Activated naive CD8-positive, alpha-beta T cell (primary cell): Measurements from ENCODE around the gene OR6S1.
"Not testable (repeated sequence)": the region's sequence is repeated elsewhere in the genome, so short reads cannot be mapped to it uniquely, and the experiment has no call there.

Experiments
- H3K27ac Mint-ChIP-seq: one replicate; pipeline ENCODE4 v1.8.0; 2021; ENCODE audit warnings: mixed read lengths
- H3K27me3 Mint-ChIP-seq: one replicate; pipeline ENCODE4 v1.8.0; 2021; ENCODE audit warnings: mixed read lengths
- H3K36me3 Mint-ChIP-seq: one replicate; pipeline ENCODE4 v1.8.0; 2021; ENCODE audit warnings: mixed read lengths
- H3K4me1 Mint-ChIP-seq: one replicate; pipeline ENCODE4 v1.8.0; 2021; ENCODE audit warnings: low read depth, mixed read lengths
- H3K4me3 Mint-ChIP-seq: one replicate; pipeline ENCODE4 v1.8.0; 2021; ENCODE audit warnings: mild to moderate bottlenecking, mixed read lengths
- H3K9me3 Mint-ChIP-seq: one replicate; pipeline ENCODE4 v1.8.0; 2021; ENCODE audit warnings: low read depth, mixed read lengths

OR6S1 gene

DNA sequence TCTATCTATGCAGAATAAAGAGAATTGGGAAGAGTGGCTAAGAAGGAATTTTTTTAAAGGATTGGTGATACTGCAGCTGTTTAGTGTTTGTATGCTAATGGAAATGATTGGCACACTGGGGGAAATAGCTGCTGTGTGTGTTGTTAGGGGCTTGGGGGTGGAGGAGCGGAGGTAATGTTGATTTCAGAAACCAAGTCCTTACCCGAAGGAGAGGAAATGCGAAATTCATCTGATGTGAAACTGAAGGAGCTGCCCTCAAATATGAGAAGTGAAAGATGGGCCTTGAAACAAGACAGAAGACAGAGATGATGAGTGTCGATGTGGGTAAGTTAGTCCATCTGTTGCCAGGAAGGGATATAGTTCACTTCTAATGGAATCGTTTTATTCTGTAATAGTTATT, 29.1 kb downstream of the OR6S1 start:
- Mint-ChIP-seq H3K27ac (no peak overlapping the region), H3K4me1 (peaks cover 1% of the 10 kb centered on the region), H3K27me3 (no peaks in the 10 kb centered on the region), H3K36me3 (no peaks in the 10 kb centered on the region), H3K4me3 (no peak overlapping the region), H3K9me3 (no peaks in the 10 kb centered on the region)

DNA sequence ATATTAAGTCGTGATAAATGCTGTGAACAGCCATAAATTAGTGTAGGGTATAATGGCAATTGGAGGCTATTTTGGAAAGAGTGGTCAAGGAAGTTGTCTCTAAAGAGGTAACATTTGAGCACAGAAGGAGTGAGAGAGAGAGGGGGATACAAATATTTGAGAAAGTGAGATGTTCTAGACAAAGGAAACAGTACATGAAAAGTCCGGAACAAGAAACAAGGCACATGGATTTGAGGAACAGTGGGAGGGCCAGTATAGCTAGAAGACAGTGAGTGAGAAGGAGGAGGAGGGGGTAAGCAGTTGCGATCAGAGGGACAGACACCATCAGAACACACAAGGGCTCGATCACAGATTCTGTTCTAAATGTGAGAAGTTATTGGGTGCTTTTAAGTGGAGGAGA, 30.2 kb downstream of the OR6S1 start:
- Mint-ChIP-seq H3K27ac (no peak overlapping the region), H3K27me3 (no peaks in the 10 kb centered on the region), H3K36me3 (no peaks in the 10 kb centered on the region), H3K4me1 (peaks cover 1% of the 10 kb centered on the region), H3K4me3 (no peak overlapping the region), H3K9me3 (no peaks in the 10 kb centered on the region)

DNA sequence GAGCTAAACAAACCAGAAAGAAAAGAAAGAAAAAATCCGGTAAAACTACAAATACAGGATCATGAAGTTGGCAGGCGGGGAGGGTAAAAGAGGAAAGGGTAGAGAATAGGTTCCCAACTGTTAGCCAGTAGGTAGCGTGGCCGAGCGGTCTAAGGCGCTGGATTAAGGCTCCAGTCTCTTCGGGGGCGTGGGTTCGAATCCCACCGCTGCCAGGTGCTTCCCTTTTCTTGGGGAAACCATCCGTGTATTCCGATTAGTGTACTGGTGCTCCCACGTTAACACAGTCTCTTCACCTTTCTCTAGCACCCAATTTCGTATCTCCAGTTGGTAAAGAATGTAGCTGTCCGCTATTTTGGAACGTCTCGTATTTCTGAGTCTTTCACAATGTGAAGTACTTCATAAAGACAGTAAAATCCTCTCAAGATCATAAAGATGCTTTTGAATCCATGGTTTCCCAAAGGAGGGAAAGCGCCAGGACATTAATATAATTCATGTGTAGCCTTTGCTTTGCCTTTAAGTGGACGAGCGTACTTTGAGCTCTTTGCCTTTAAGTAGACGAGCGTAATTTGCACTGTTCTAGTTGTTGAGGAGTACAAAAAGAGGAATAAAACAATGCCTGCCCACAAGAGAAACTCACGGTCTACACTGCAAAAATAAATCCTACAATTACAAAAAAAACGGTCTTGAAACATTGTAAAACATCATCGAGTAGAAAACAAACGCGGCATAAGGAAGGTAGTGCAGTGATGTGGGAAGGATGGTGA, 31.3 kb downstream of the OR6S1 start:
- no peaks in the 10 kb centered on the region for H3K36me3 Mint-ChIP-seq
- no peak overlapping the region for H3K27ac Mint-ChIP-seq
- H3K27me3 Mint-ChIP-seq: no peaks in the 10 kb centered on the region
- H3K9me3 Mint-ChIP-seq: no peaks in the 10 kb centered on the region
- no peak overlapping the region for H3K4me3 Mint-ChIP-seq
- H3K4me1 Mint-ChIP-seq: no peaks in the 10 kb centered on the region

DNA sequence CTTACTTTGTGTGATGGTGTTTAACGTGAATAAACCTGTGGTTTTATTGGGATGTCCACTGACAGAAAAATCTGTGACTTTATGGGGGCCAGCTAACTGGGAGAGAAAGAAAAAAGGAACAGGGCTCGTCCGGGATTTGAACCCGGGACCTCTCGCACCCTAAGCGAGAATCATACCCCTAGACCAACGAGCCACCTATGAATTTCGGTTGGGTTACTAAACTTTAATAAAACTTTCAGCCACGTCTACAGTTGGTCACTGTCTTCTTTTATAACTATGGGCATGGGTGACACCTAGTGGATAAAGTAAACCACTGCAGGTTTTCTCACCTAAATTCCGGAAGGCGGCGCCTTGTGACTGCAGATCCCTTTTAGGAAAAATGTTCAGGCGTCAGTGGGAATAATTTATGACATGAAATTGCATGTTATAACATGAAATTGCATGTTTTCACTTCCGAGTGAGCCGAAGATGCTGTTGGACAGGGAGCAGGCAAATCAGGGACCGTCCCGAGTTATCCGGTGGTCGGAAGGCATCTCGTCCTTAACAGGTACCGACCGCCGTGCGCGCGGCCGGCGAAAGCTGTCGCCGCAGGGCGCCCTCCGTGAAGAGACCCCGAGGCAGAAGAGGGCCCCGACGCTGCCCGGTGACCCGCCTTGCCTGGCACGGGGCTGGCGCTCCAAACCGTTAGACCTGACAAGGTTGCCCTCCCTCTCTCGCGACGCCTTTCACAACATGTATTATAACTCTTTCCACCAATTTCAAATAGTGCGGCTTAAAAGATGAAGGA, 32.1 kb downstream of the OR6S1 start:
- no peak overlapping the region for H3K4me3 Mint-ChIP-seq
- no peaks in the 10 kb centered on the region for H3K9me3 Mint-ChIP-seq
- no peaks in the 10 kb centered on the region for H3K36me3 Mint-ChIP-seq
- H3K4me1 Mint-ChIP-seq: no peaks in the 10 kb centered on the region
- H3K27me3 Mint-ChIP-seq: no peaks in the 10 kb centered on the region
- H3K27ac Mint-ChIP-seq: no peak overlapping the region

DNA sequence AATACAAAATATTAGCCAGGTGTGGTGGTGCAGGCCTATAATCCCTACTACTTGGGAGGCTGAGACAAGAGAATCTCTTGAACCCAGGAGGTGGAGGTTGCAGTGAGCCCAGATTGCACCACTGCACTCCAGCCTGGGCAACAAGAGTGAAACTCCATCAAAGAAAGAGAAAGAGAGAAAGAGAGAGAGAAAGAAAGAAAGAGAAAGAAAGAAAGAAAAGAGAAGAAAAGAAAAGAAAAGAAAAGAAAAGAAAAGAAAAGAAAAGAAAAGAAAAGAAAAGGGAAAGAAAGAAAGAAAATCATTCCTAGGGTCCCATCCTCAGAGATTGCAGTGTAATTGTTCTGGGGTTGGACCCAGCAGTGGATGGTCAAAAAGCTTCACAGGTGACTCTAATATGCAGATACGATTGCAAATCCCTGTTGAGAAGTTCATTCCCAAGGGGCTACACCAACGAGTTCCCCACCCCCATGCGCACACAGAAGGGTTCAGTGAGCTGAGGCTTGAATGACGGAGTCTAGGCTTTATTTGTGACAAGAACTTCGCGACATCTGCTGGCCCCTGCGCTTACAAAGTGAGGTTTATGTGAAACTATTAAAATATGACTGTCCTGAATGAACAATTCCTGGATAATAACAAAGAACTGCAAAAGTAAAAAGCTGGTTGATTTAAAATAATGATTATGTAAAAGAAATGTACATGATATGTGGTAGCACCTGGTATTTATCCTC, 32.9 kb downstream of the OR6S1 start:
- Mint-ChIP-seq H3K27me3 (no peaks in the 10 kb centered on the region), H3K9me3 (no peaks in the 10 kb centered on the region), H3K4me1 (no peaks in the 10 kb centered on the region), H3K4me3 (no peak overlapping the region), H3K36me3 (no peaks in the 10 kb centered on the region), H3K27ac (no peak overlapping the region)

DNA sequence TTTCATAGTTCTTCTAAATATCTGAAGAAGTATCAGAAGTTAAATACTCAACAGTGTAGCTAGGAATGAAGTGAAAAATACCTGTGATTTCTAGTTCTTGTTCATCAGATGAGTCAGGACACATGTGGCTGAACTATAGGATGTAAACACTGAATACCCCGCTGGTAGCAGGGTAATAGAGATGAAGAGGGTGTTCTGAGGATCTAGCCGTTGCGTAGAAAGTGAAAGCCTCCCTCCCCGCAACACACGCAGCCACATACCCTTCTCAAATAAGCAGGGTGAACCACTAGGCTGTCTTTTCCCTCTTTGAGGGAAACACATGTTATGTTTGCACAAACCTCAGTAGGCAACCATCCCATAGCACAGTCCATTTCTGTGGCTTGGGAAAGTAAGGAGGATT, 33.9 kb downstream of the OR6S1 start:
- Mint-ChIP-seq H3K4me1 (no peaks in the 10 kb centered on the region), H3K9me3 (no peaks in the 10 kb centered on the region), H3K27me3 (no peaks in the 10 kb centered on the region), H3K36me3 (no peaks in the 10 kb centered on the region), H3K27ac (no peak overlapping the region), H3K4me3 (no peak overlapping the region)

DNA sequence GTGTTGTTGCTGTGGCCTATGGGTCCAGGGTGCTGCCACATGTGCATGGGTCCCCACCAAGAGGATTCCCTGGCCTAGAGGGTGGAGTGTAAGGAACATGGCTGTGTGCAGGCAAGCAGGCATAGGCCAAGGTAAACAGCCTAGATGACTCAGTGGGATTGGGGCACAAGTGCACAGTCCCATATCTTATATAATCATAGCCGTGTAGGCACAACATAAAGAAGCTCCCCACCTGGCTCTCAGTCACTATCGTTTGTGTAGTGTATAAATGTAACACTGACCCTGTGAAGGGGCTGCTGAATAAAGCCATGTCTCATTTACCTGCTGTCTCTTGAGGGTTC, 34.6 kb downstream of the OR6S1 start:
- no peak overlapping the region for H3K27ac Mint-ChIP-seq
- no peaks in the 10 kb centered on the region for H3K9me3 Mint-ChIP-seq
- no peak overlapping the region for H3K4me3 Mint-ChIP-seq
- no peaks in the 10 kb centered on the region for H3K27me3 Mint-ChIP-seq
- H3K4me1 Mint-ChIP-seq: no peaks in the 10 kb centered on the region
- H3K36me3 Mint-ChIP-seq: no peaks in the 10 kb centered on the region

DNA sequence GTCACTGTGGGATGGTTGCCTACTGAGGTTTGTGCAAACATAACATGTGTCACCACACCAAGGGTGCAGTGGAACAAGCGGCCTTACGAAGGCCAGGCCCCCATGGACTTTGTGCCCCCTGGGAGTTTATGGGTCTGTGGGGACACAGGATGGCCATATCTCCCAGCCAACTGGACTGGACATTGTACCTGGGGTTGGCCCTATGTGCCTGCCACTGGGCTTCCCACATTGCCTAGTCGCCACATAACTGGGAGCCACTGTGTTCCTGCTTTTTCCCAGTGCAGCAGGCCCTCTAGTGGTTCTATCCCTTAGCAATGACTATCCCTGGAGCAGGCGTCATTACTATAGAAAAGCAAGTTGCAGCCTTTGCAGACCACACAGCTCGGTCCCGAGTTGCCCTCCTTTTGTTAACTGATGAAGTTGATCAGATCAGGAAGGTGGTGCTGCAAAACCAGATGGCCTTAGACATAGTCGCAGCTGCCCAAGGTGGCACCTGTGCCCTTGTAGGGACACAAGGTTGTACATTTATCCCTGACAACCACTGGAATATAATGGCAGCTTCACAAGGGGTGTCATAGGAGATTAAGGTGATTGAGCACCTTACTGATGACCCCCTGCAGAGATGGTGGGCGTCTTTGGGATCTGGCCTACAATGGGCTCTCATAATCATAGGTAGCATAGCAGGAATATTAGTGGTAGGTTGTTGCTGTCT, 35.1 kb downstream of the OR6S1 start:
- H3K36me3 Mint-ChIP-seq: no peaks in the 10 kb centered on the region
- H3K4me3 Mint-ChIP-seq: no peak overlapping the region
- no peaks in the 10 kb centered on the region for H3K4me1 Mint-ChIP-seq
- H3K27ac Mint-ChIP-seq: no peak overlapping the region
- H3K9me3 Mint-ChIP-seq: no peaks in the 10 kb centered on the region
- no peaks in the 10 kb centered on the region for H3K27me3 Mint-ChIP-seq

DNA sequence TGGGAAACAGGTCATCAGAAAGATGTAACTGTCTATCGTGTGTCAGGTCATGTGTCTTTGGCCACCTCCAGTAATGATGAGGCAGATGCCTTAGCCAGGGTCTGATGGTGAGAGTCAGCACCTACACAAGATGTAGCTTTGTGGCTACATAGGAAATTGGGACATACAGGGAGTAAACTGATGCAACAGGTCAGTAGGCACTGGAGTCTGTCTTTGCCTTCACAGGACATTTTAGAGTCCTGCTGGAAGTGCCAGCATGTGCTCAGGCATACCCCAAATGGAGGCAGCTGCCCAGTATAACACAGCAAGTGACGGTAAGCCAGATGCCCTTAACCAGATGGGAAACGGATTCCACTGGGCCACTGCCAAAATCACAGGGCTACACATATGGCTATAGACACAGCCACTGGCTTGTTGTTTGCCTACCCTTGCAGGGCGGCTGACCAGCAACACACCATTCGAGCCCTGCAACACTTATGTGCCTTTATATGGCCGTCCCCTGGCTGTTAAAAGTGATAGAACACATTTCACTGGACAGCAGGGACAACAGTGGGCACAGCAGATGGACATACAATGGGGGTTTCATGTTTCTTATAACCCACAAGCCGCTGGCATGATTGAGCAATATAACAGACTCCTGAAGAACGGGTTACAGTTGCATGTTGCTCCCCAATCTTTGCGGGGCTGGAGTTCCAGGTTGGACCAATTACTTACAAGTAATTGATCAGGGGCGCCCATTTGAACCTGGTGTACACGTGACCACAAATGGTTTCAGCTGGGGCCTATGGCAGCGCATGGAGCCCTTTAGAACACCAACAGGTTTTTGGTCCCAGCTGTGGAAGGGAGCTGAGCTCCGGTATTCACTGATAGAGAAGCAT, 37.4 kb downstream of the OR6S1 start:
- no peaks in the 10 kb centered on the region for H3K9me3 Mint-ChIP-seq
- H3K4me3 Mint-ChIP-seq: no peak overlapping the region
- no peaks in the 10 kb centered on the region for H3K36me3 Mint-ChIP-seq
- no peak overlapping the region for H3K27ac Mint-ChIP-seq
- H3K4me1 Mint-ChIP-seq: no peaks in the 10 kb centered on the region
- H3K27me3 Mint-ChIP-seq: no peaks in the 10 kb centered on the region

DNA sequence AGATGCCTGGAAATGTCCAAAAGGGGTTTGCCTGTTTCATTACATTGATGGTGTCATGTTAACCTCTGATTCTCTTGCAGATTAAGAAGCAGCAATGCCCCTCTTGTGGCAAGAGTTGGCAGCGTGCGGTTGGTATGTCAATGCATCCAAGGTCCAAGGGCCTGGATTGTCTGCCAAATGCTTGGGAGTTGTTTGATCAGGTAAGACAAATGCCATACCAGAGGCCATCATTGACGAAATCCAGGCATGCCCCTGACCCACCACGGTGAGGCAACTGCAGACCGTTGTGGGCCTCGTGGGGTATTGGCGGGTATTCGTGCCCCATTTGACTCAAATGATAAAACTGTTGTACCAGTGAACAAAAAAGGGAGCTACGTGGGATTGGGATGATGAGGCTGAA, 38.9 kb downstream of the OR6S1 start:
- Mint-ChIP-seq H3K27ac (no peak overlapping the region), H3K36me3 (no peaks in the 10 kb centered on the region), H3K27me3 (no peaks in the 10 kb centered on the region), H3K9me3 (no peaks in the 10 kb centered on the region), H3K4me1 (no peaks in the 10 kb centered on the region), H3K4me3 (no peak overlapping the region)

DNA sequence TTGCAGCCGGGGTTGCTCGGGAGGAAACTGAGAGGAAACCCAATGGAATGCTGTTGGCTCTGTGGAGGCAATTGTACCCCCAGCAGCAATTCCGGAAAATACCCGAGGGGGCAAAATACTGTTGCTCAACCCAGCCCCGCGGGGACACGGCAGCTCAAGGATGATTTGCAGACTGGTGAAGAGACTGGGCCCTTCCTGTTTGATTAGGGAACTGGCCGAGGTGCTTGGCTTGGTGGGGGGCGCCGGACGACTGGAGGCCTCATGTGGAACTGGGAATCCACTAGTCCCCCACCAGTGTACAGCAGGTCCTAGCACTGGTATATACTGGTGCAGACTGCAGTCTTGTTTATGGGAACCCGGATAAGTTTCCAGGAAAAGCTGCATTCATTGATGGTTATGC, 40.0 kb downstream of the OR6S1 start:
- Mint-ChIP-seq H3K36me3 (no peaks in the 10 kb centered on the region), H3K4me3 (no peak overlapping the region), H3K9me3 (no peaks in the 10 kb centered on the region), H3K4me1 (no peaks in the 10 kb centered on the region), H3K27me3 (no peaks in the 10 kb centered on the region), H3K27ac (no peak overlapping the region)

DNA sequence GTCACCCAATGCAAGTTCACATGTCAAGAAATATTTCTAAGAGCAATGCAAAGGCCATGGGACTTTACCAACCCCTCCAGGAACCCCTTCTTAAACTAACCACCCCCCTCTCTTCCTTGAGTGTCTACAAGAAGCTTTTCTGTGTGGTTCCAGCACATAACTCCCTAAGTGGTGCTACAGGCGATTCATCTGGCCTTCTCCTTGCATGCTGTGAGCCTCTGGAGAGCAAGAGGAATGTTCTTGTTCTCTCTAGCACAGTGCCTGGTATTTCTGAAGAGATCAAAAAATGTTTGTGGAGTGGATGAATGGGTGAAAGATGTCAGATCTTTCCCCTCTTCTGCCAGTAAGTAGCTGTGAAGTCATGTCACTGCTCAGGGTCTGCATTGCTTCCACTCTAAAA, 44.4 kb downstream of the OR6S1 start:
- Mint-ChIP-seq H3K4me1 (no peaks in the 10 kb centered on the region), H3K9me3 (no peaks in the 10 kb centered on the region), H3K36me3 (no peaks in the 10 kb centered on the region), H3K4me3 (no peak overlapping the region), H3K27ac (no peak overlapping the region), H3K27me3 (peaks cover 2% of the 10 kb centered on the region)

DNA sequence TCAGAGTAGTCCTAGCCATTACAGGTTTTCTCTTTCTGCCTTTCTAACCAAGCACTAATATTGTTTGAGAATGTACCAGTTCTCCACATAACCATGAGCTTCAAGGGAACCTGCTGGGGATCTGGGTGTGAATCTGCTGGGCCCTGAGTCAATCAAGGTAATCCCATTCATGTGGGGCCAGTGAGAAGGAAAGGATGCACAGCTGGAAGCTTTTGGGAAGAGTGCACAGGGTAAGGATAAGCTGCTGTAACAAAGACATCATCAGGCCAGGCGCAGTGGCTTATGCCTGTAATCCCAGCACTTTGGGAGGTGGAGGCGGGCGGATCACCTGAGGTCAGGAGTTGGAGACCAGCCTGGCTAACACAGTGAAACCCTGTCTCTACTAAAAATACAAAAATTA, 45.8 kb downstream of the OR6S1 start:
- H3K27me3 Mint-ChIP-seq, H3K4me1 Mint-ChIP-seq, H3K36me3 Mint-ChIP-seq, H3K4me3 Mint-ChIP-seq, H3K27ac Mint-ChIP-seq, H3K9me3 Mint-ChIP-seq: not testable (repeated sequence)

DNA sequence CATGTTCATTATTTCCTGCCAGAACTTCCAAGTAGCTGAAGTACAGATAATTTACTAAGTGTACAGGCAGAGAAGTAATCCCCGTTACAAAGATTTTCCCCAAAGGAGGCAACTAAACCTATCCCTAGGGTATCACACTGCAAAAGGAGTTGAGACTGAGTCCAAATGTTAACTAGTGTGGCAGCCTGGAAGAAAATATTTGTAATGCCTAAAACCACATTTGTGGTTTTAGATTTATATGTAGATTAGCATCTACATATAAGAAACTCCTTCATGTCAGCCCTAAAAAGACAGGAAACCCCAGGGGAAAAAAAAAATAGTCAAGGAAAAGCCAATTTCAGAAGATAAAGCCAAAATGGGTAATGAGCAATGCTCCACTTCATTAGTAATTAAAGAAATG, 48.9 kb downstream of the OR6S1 start:
- H3K27ac Mint-ChIP-seq: no peak overlapping the region
- H3K27me3 Mint-ChIP-seq: peaks cover 4% of the 10 kb centered on the region
- H3K4me3 Mint-ChIP-seq: no peak overlapping the region
- H3K36me3 Mint-ChIP-seq: no peaks in the 10 kb centered on the region
- no peaks in the 10 kb centered on the region for H3K4me1 Mint-ChIP-seq
- H3K9me3 Mint-ChIP-seq: no peaks in the 10 kb centered on the region
